ENCODE measurements around the gene ATG4D.
"Not testable (repeated sequence)": the region's sequence is repeated elsewhere in the genome, so short reads cannot be mapped to it uniquely, and the experiment has no call there.

Gene ATG4D

DNA sequence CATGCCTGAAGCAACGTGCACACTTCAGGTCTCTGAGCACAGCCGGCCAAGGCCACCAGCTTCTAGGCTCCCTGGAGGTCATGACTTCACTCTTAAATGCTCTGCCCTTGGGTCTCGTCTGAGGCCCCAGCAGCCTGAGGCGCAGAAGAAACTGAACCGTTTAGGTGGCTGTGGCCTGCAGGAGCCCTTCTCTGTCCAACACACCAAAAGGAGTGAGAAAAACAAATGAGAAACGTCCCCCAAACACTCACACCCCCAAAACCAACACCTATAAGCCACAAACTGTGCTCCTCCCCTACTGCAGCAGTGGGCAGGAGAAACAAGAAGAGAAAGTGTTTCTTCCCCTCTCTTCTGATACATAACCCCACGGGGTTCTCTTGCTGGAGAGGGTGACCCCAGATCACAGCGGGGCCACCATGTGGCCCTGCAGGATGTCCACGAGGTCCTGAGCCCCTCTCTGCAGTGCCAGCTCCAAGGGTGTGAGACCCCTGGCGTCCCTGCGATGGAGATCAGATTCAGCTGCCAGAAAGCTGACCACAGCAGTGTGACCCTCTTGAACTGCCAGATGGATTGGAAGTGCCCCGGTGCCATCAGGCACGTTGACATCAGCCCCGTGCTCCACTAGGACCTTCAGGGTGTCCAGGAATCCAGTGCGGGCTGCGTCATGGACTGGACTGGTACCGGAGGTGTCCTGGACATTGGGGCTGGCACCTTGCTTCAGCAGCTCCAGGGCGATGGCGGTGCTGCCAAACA, 23.1 kb downstream of the ATG4D start:
- DNase-seq (peak; percentile 53), ATAC-seq (replicated peaks) (peak; percentile 33 to 35)
- H3K27ac Mint-ChIP-seq = peak overlapping the region; percentile 98
- H3K9me3 Mint-ChIP-seq = no peaks in the 10 kb centered on the region
- peaks cover 6 to 18% of the 10 kb centered on the region in 2 donors for H3K36me3 Mint-ChIP-seq
- peak overlapping the region; percentile 88 to 95 for H3K4me3 Mint-ChIP-seq
- H3K27me3 Mint-ChIP-seq = no peaks in the 10 kb centered on the region
- peaks cover 40 to 50% of the 10 kb centered on the region in 2 donors for H3K4me1 Mint-ChIP-seq

GRCh38 chr19:10567656-10568055, 24.0 kb downstream of the ATG4D start:
- Mint-ChIP-seq H3K4me1 (peaks cover 43 to 59% of the 10 kb centered on the region in 2 donors), H3K4me3 (peak overlapping the region; percentile 88 to 92), H3K27ac (peak overlapping the region; percentile 98), H3K27me3 (no peaks in the 10 kb centered on the region), H3K9me3 (no peaks in the 10 kb centered on the region), H3K36me3 (peaks cover 6 to 17% of the 10 kb centered on the region in 2 donors)
- ATAC-seq (replicated peaks) = no peak
- no peak for DNase-seq

- peaks cover 6 to 15% of the 10 kb centered on the region in 2 donors for H3K36me3 Mint-ChIP-seq
- ATAC-seq (replicated peaks) = peak; percentile 4 to 18
- H3K27ac Mint-ChIP-seq = peak overlapping the region; percentile 76
- no peaks in the 10 kb centered on the region for H3K9me3 Mint-ChIP-seq
- no peak for DNase-seq
- H3K27me3 Mint-ChIP-seq = no peaks in the 10 kb centered on the region
- H3K4me1 Mint-ChIP-seq = peaks cover 43 to 59% of the 10 kb centered on the region in 2 donors
- H3K4me3 Mint-ChIP-seq = peak overlapping the region; percentile 88 to 92
Measured at GRCh38 chr19:10568062-10568825, 24.5 kb downstream of the ATG4D start.

DNA sequence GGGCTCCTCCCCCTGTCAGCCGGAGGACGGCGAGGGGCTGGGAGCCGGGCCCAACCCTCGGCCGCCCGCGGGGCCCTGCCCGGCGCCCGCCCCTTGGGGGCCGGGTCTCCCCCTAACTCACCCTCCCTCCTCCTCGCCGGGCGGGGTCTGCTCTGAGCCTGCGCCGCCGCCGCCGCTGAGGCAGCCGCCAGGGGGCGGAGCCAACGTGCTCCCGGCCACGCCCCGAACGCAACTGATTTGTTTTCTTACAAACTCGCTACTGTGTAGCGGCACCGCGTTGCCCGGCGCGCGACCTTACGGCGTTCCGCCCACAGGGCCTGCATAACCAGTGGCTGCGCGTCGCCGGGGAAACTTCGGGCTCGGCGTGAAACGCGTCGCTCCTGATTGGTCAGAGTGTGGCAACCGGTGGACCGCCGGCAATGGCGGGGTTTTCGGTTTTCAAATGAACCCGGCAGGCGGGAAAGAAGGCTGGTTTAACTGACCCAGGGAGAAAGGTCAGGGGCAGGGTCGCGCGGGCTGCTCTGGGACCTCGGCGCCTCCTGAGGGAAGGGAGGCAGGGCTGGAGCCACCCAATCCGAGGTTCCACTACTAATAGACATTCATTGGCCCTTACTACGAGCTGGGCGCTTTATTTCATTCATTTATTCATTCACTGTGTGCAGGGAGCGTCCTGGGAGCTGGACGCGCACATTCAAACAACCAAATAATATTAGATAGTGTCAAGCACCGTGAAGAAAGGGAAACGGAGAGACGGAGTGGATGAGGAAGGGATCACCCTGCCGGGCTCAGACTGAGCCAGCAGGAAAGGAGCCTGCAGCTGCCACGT, 25.3 kb downstream of the ATG4D start, which contains the start of gene CDKN2D:
Gene CDKN2D, minus strand, starts transcription at position 154 of the 826 bp plus-strand sequence. CDS start 326 bp downstream, outside the sequence.
- Mint-ChIP-seq H3K4me1 (peaks cover 43 to 59% of the 10 kb centered on the region in 2 donors), H3K4me3 (peak within 1 kb of the TSS; percentile 88 to 92), H3K27ac (peak within 1 kb of the TSS; percentile 97), H3K9me3 (no peaks in the 10 kb centered on the region), H3K27me3 (no peaks in the 10 kb centered on the region), H3K36me3 (peaks cover 6 to 15% of the 10 kb centered on the region in 2 donors)
- ATAC-seq (replicated peaks) (peak; percentile 77 to 79), DNase-seq (peak; percentile 100)

GRCh38 chr19:10573793-10574192, 30.1 kb downstream of the ATG4D start:
- not testable (repeated sequence) for H3K36me3 Mint-ChIP-seq; H3K27me3 Mint-ChIP-seq; H3K9me3 Mint-ChIP-seq; ATAC-seq (replicated peaks); H3K27ac Mint-ChIP-seq; DNase-seq; H3K4me3 Mint-ChIP-seq
- H3K4me1 Mint-ChIP-seq = peaks cover 11 to 19% of the 10 kb centered on the region in 2 donors

GRCh38 chr19:10574462-10574861, 30.8 kb downstream of the ATG4D start:
- H3K9me3 Mint-ChIP-seq = no peaks in the 10 kb centered on the region
- DNase-seq (no peak), ATAC-seq (replicated peaks) (no peak)
- no peaks in the 10 kb centered on the region for H3K27me3 Mint-ChIP-seq
- no peaks in the 10 kb centered on the region for H3K36me3 Mint-ChIP-seq
- H3K4me1 Mint-ChIP-seq = peaks cover 6 to 12% of the 10 kb centered on the region in 2 donors
- H3K4me3 Mint-ChIP-seq = no peak overlapping the region
- H3K27ac Mint-ChIP-seq = no peak overlapping the region

GRCh38 chr19:10575011-10575716, 31.5 kb downstream of the ATG4D start:
- H3K27ac Mint-ChIP-seq = no peak overlapping the region

GRCh38 chr19:10577951-10578350, 34.2 kb downstream of the ATG4D start:
- Mint-ChIP-seq H3K36me3 (no peaks in the 10 kb centered on the region), H3K27me3 (no peaks in the 10 kb centered on the region), H3K4me1 (peaks cover 6 to 10% of the 10 kb centered on the region in 2 donors), H3K4me3 (no peak overlapping the region), H3K9me3 (no peaks in the 10 kb centered on the region), H3K27ac (no peak overlapping the region)
- ATAC-seq (replicated peaks) (no peak), DNase-seq (no peak)

More at GRCh38 chr19:10575011-10575716, 31.5 kb downstream of the ATG4D start:
- no peak overlapping the region for H3K4me3 Mint-ChIP-seq
- DNase-seq = no peak
- no peaks in the 10 kb centered on the region for H3K27me3 Mint-ChIP-seq
- ATAC-seq (replicated peaks) = no peak
- H3K9me3 Mint-ChIP-seq = no peaks in the 10 kb centered on the region
- no peaks in the 10 kb centered on the region for H3K36me3 Mint-ChIP-seq
- H3K4me1 Mint-ChIP-seq = peaks cover 5 to 9% of the 10 kb centered on the region in 2 donors

DNA sequence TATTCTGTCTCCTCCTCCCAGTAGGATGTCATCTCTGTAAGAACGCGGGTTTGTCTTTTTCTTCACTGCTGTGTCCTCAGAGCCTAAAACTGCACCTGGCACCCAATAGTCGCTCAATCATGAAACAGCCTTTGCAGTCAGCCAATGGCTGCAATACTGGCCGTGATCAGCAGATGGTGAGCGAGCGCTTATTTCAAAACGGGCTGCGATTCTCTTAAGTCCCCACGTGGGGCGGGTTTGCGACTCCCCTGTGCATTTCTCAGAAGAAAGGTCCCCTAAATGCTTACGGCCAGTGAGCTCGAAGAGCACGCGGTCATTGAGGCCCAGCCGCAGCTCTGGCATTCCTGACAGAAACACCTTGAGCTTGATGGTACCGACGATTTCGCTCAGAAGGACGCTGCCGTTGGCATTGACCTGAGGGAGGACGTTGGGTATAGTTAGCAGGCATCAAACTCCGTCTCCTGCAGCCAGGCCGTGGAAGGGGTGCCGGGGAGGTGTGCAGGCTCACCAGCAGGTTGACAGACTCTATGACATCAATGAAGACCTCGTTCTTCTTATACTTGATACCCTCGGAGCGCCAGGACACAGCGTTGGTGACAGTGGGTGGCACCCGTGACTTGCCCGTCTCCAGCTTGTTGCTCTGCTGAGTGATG, 37.4 kb downstream of the ATG4D start:
- Mint-ChIP-seq H3K4me3 (peak overlapping the region; percentile 17 to 41), H3K36me3 (no peaks in the 10 kb centered on the region), H3K4me1 (peaks cover 8 to 16% of the 10 kb centered on the region in 2 donors), H3K9me3 (no peaks in the 10 kb centered on the region), H3K27me3 (no peaks in the 10 kb centered on the region), H3K27ac (peak overlapping the region; percentile 31)
- DNase-seq (peak; percentile 82), ATAC-seq (replicated peaks) (peak; percentile 94 to 96)

- H3K9me3 Mint-ChIP-seq = no peaks in the 10 kb centered on the region
- DNase-seq (no peak), ATAC-seq (replicated peaks) (no peak)
- no peak overlapping the region for H3K4me3 Mint-ChIP-seq
- no peaks in the 10 kb centered on the region for H3K27me3 Mint-ChIP-seq
- H3K27ac Mint-ChIP-seq = no peak overlapping the region
- H3K36me3 Mint-ChIP-seq = no peaks in the 10 kb centered on the region
- H3K4me1 Mint-ChIP-seq = peaks cover 8 to 16% of the 10 kb centered on the region in 2 donors
Measured at GRCh38 chr19:10582091-10582490, 38.4 kb downstream of the ATG4D start.

GRCh38 chr19:10583036-10583776, 39.5 kb downstream of the ATG4D start:
- no peak for ATAC-seq (replicated peaks)
- DNase-seq = no peak
- H3K27ac Mint-ChIP-seq = no peak overlapping the region
- peaks cover 7 to 9% of the 10 kb centered on the region in 2 donors for H3K27me3 Mint-ChIP-seq
- H3K36me3 Mint-ChIP-seq = no peaks in the 10 kb centered on the region
- peaks cover 14 to 24% of the 10 kb centered on the region in 2 donors for H3K4me1 Mint-ChIP-seq
- no peaks in the 10 kb centered on the region for H3K9me3 Mint-ChIP-seq
- no peak overlapping the region for H3K4me3 Mint-ChIP-seq

DNA sequence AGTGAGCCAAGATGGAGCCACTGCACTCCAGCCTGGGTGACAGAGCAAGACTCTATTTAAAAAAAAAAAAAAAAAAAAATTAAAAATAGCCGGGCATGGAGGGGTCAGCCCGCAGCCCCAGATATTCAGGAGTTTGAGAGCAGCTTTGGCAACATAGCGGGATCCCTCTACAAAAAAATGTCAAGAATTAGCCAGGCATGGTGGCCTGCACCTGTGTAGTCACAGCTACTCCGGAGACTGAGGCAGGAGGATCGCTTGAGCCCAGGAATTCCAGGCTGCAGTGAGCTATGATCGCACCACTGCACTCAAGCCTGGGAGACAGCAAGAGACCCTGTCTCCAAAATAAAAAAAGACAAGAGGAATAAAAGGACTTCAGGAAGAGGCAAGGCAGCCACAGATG, 42.7 kb downstream of the ATG4D start:
- Mint-ChIP-seq H3K9me3 (no peaks in the 10 kb centered on the region), H3K27me3 (peaks cover 7 to 9% of the 10 kb centered on the region in 2 donors), H3K36me3 (no peaks in the 10 kb centered on the region), H3K4me1 (peaks cover 9 to 17% of the 10 kb centered on the region in 2 donors), H3K4me3 (no peak overlapping the region), H3K27ac (no peak overlapping the region)
- ATAC-seq (replicated peaks) = no peak
- DNase-seq = no peak
